ENCODE data around the gene PDZRN3.

The PDZRN3 gene

GRCh38 chr3:73558727-73559075 is 66.0 kb downstream of the PDZRN3 start:
- DNase-seq (ENCODE audit: low read depth in 4 of 4, low spot score in 1 of 4) = no peak

DNA sequence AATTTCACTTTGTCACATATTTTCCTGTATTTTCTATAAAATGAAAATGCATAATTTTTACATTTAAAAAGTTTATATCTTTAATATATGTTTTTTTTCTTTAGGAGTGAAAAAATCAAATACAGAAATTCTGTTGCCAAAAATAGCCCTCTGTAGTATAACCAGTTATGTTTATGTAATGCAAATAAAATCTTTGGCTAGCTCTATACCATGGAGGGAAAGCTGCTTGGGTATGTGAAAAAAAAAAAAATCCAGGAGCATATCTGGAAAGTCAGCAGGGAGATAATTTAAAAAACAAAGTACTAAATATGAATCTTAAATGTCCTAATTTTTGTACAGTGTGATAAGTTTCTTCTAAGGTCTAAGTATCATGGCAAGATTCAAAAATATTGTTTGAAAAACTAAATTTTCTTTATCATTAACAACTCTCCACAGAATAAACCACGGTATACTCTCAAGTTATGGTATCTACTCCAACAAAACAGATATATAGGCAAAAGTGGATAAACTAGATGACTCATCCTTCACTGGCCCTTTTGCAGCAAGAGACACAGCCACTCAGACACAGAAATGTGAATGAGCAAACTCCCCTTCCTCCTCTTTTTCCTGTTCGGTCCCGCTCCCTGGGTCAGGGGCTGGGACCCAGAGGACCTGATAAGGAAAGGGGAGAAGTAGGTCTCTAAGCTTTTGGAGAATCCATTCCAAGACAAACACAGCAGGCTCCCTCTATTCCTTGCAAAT is 66.6 kb downstream of the PDZRN3 start:
- DNase-seq (ENCODE audit: low read depth in 4 of 4, low spot score in 1 of 4) = no peak

DNA sequence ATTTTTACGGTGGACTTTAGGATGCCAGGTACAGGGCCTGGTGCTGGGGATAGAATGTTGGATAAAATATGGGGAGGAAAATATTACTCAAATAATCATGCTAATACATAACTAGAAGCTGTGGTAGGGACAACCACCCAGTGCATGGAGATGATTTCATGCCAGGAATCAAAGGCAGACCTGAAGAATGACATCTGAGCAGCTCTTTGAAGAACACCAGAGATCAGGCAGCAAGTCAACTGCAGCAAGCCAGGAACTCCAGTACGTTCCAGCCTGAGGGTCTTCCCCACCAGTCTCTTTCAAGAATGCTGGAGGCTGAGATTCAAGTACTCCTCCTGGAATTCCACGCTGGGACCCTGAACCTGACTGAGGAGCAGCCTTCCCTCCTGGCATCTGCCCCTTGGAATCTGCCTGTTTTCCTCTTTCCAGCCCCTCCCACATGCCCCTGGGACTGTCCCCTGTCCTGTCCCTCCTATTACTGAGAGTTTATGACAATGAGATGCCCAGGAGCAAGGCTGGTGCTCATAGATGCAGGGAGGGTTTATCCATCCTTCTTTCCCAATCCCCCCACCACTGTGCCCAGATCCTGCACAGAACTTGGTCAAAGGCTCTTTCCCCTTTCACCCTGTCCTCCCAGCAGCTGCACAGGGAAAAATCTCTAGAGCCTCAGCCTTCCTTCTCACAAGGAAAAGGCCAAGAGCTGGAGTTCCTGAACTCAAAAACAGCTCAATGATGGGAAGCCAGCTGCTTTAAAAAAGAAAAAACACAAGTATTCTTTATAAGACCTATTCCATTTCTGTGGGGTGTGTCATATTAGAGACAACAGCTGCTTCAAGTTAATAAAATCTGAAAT is 68.0 kb downstream of the PDZRN3 start:
- DNase-seq (ENCODE audit: low read depth in 4 of 4, low spot score in 1 of 4) = no peak

GRCh38 chr3:73555076-73555475 is 69.7 kb downstream of the PDZRN3 start:
- no peak for DNase-seq (ENCODE audit: low read depth in 4 of 4, low spot score in 1 of 4)

GRCh38 chr3:73552700-73553099 is 72.0 kb downstream of the PDZRN3 start:
- no peak for DNase-seq (ENCODE audit: low read depth in 4 of 4, low spot score in 1 of 4)

DNA sequence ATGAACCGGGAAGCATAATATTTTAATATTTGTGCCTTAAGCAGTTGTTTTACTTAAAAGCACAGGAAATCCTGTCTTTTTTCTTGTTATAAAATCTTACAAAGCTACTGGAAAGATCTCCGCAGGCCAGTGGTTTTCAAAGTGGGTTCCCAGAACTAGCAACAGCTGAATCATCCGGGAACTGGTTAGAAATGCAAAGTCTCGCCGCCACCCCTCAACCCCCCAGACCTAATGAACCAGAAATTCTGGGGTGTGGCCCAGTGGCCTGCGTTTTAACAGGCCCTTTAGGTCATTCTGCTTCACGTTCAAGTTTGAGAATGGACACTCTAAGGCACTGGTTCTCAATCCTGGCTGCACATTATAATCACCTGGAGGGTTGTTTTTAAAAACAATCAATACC is 74.7 kb downstream of the PDZRN3 start:
- DNase-seq (ENCODE audit: low read depth in 4 of 4, low spot score in 1 of 4) = no peak

GRCh38 chr3:73549051-73549600 is 75.6 kb downstream of the PDZRN3 start:
- no peak for DNase-seq (ENCODE audit: low read depth in 4 of 4, low spot score in 1 of 4)

- DNase-seq (ENCODE audit: low read depth in 4 of 4, low spot score in 1 of 4) = no peak
Observed at GRCh38 chr3:73548436-73548835, 76.3 kb downstream of the PDZRN3 start.

DNA sequence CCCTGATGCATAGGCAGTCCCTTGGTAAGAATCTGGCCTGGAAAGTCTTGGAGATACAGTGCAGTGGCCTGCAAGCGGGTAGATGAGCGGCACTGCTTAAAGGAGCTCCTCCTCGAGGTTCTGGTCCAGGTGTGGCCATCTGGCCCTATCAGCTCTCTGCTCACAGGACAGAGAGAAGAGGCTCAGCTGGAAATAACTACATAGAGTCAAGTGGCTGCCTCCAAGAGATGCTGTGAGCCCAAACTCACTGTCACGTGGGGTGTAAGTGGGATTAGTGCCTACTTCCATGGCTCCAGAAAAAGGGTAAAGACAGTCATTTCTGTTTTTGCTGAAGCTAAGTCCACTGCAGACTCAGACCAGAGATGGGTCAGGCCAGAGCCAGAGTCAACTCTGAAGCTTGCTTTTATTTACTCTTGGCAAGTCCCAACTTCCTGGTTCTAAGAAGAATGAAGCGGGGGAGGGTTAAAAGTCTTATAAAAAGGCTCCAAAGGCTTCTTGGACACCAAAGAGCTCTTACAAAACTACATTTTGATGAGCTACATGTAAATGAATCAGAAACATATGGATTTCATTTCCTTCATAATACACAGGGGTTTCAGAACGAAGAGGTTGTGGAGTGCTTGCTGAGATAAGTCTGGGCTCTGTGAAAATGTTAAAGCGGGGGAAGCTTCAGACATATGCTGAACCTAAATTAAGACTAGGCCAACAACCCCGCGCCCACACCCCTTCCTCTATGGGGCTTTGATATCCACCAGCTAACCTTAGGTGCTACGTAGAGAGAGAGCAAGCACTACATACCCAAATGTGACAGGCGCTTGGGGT is 77.1 kb downstream of the PDZRN3 start:
- no peak for DNase-seq (ENCODE audit: low read depth in 4 of 4, low spot score in 1 of 4)

- DNase-seq (ENCODE audit: low read depth in 4 of 4, low spot score in 1 of 4) = no peak
Observed at GRCh38 chr3:73546961-73547360, 77.8 kb downstream of the PDZRN3 start.

DNA sequence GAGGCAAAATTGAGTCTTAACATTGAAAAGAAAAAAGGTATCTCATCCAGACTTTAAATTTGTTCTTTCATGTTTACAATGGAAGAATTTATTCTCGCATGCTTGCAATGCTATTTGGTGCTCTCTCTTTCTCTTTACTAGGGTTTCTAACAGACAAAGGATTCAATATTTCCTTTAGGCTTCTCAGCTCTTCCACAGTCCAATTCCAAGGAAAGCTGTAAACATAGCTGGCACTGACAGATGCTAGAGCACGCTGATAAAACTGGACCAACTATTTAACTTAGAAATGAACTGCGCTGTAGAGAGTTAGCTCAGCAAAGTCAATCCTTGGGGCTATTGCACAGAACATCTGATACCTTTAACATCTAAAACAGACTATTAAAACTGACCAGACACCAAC is 81.3 kb downstream of the PDZRN3 start:
- DNase-seq (ENCODE audit: low read depth in 4 of 4, low spot score in 1 of 4) = no peak

- DNase-seq (ENCODE audit: low read depth in 4 of 4, low spot score in 1 of 4) = no peak
Observed at GRCh38 chr3:73542136-73542535, 82.6 kb downstream of the PDZRN3 start.

- no peak for DNase-seq (ENCODE audit: low read depth in 4 of 4, low spot score in 1 of 4)
Observed at GRCh38 chr3:73540969-73541740, 83.6 kb downstream of the PDZRN3 start.

DNA sequence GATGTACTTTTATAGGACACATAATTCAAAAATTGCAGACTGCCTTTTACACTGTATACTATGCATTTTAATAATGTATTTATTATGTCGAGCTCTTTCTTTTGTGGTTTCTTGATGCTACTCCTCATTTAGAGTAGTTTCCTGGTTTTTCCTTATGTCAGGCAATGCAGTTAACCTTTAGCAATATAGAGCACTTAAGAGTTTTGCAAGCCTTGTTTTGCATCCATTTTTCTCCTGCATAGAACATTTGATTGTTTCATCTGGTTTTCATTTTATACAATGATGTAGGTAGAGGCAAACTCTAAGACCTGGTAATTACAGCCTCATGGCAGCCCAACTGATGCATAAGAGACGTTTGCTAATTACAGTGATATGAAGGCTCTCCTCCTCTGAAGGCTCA is 86.3 kb downstream of the PDZRN3 start:
- DNase-seq (ENCODE audit: low read depth in 4 of 4, low spot score in 1 of 4) = no peak

DNA sequence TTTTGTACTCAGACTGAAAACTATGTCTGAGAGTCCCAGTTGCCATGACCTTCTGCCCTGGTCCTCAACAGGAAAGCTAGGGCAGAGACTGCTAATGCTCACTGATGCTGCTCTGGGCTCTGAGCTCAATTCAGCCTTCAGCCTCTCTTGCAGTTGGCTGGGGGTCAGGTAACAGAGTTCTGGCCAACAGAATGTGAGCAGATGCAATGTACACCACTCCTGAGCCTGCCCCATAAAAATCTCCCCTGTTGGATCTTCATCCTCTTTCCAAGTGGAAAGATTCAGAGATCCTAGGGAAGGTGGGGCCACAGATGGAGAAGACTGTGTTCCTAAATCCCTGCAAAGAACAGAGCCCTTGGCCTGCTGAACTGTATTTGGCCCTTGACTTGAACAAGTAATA is 87.8 kb downstream of the PDZRN3 start:
- no peak for DNase-seq (ENCODE audit: low read depth in 4 of 4, low spot score in 1 of 4)

GRCh38 chr3:73536336-73536895 is 88.3 kb downstream of the PDZRN3 start:
- DNase-seq (ENCODE audit: low read depth in 4 of 4, low spot score in 1 of 4) = no peak

- DNase-seq (ENCODE audit: low read depth in 4 of 4, low spot score in 1 of 4) = no peak
Observed at GRCh38 chr3:73535931-73536330, 88.8 kb downstream of the PDZRN3 start.

DNA sequence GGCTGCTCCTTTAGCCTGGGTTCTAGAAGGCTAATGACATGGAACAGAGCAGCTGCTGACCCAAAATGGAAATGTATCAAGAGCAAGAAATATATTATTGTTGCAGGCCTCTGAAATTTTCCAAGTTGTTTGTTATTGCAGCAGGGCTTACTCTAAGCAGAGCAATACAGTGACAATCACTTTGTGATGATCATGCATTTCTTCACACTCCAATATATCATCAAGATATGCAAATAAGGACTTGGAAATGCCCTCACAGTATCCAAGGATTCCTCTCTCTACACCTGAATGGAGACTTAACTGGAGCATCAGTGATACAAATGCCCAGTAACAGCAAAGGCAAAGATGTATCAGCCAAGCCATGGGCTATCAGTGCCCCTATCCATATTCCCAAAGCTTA is 89.6 kb downstream of the PDZRN3 start:
- DNase-seq (ENCODE audit: low read depth in 4 of 4, low spot score in 1 of 4) = no peak

DNA sequence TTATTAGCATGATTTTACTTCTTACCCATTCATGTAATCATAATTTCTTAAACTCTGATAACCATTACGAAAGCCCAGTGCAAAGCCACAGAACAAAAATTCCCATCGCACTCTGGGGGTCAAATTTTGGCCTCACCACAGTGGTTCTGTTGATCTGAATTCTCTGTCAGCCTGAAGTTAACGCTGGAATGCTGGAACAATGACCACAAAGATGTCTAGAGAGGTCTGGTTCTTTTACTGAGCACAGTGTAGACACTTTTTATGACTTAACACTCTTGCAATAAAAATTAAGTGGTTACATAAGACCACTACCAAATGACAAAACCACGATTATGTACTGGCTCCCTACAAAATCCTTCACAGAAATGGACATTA is 94.7 kb downstream of the PDZRN3 start:
- no peak for DNase-seq (ENCODE audit: low read depth in 4 of 4, low spot score in 1 of 4)

GRCh38 chr3:73529308-73530021 is 95.3 kb downstream of the PDZRN3 start:
- DNase-seq (ENCODE audit: low read depth in 4 of 4, low spot score in 1 of 4) = no peak
